ENCODE measurements around the gene ADAMTS1. TPM values are rescaled to one million over a fixed set of nuclear protein-coding genes. Genes with fewer than 3 reads are reported as not detected.

Gene ADAMTS1
- total RNA-seq, 1 experiment from 2014 or later = 17.8 TPM

- TF ChIP-seq CTCF (conservative IDR thresholded peaks at IDR 0.05) = no peak
- H3K27ac Mint-ChIP-seq = no peak overlapping the region
- H3K4me2 ChIP-seq (ENCODE audit: insufficient read depth, insufficient read length, low read length) = no peak overlapping the region
- H2BK5ac ChIP-seq (ENCODE audit: insufficient read length, low read length) = no peak overlapping the region
- no peak overlapping the region for H3K27ac ChIP-seq (ENCODE audit: insufficient read length, low read depth, low read length)
- no peaks in the 10 kb centered on the region for H3K23me2 ChIP-seq (ENCODE audit: insufficient read length, low read depth, low read length, poor library complexity, severe bottlenecking)
- H3T11ph ChIP-seq (ENCODE audit: low read length) = no peak overlapping the region
- no peak overlapping the region for H3K18ac ChIP-seq (ENCODE audit: insufficient read length, low read depth, low read length)
- no peaks in the 10 kb centered on the region for H3K4me1 ChIP-seq (ENCODE audit: insufficient read depth, low read length)
- no peak overlapping the region for H3K4me3 Mint-ChIP-seq
- no peak overlapping the region for H3K9ac ChIP-seq (ENCODE audit: extremely low read depth, insufficient read length, low read length)
- H3K79me2 ChIP-seq (ENCODE audit: insufficient read depth, low read length) = no peaks in the 10 kb centered on the region
- no peak overlapping the region for H3K14ac ChIP-seq (ENCODE audit: insufficient read depth, low read length)
- no peaks in the 10 kb centered on the region for H3K27me3 ChIP-seq (ENCODE audit: insufficient read depth, low read length)
- no peak overlapping the region for H2AFZ ChIP-seq (ENCODE audit: low read length)
- no peaks in the 10 kb centered on the region for H4K20me1 ChIP-seq (ENCODE audit: control insufficient read depth, insufficient read depth, insufficient read length)
- no peak overlapping the region for H3K56ac ChIP-seq (ENCODE audit: insufficient read length, low read depth, low read length)
- H2BK12ac ChIP-seq (ENCODE audit: insufficient read length, low read depth, low read length) = no peak overlapping the region
- H4K91ac ChIP-seq (ENCODE audit: insufficient read length, low read depth, low read length) = no peak overlapping the region
- no peak overlapping the region for H2BK15ac ChIP-seq (ENCODE audit: low read depth, low read length)
- 0 out of 4 replicates have a peak, but pooled peaks cover 0 to 2% of the 10 kb centered on the region in 2 experiments for H3K4me1 Mint-ChIP-seq
- H3K36me3 Mint-ChIP-seq (ENCODE audit: insufficient read depth in 1 of 3, low read depth in 3 of 3) = peaks cover 2 to 13% (median 6%) of the 10 kb centered on the region in 3 experiments; a peak in 6 of 7 replicates
- H2BK20ac ChIP-seq (ENCODE audit: low read depth, low read length, poor library complexity, severe bottlenecking) = no peak overlapping the region
- H4K8ac ChIP-seq (replicated peaks; ENCODE audit: insufficient read length, low read depth, low read length) = no peak overlapping the region
- no peak overlapping the region for H3K4ac ChIP-seq (ENCODE audit: low read depth, low read length)
- no peak overlapping the region for H2BK120ac ChIP-seq (ENCODE audit: low read depth, low read length, poor library complexity, severe bottlenecking)
- no peak overlapping the region for H3K23ac ChIP-seq (ENCODE audit: insufficient read length, low read depth, low read length)
- H3K27me3 Mint-ChIP-seq (ENCODE audit: low read depth) = no peaks in the 10 kb centered on the region
- H4K5ac ChIP-seq (ENCODE audit: insufficient read length, low read depth, low read length) = no peak overlapping the region
- H2AK5ac ChIP-seq (ENCODE audit: insufficient read length, low read length) = no peak overlapping the region
- no peak for DNase-seq
- peaks cover 17 to 25% of the 10 kb centered on the region in 2 experiments; a peak in 4 of 5 replicates for H3K9me3 Mint-ChIP-seq
- H3K9me3 ChIP-seq (ENCODE audit: control insufficient read depth, low read depth, low read length) = no peaks in the 10 kb centered on the region
- H3K79me1 ChIP-seq (ENCODE audit: insufficient read depth, low read depth, low read length, poor library complexity, severe bottlenecking) = no peaks in the 10 kb centered on the region
- WGBS (ENCODE audit: extremely low coverage, insufficient read length, low lambda C conversion rate) = no CpG with 5 or more reads among the region's 6 CpGs
Measured at GRCh38 chr21:26877018-26877417, 31.8 kb upstream of the ADAMTS1 start.
